GM06990 (cell line): Measurements from ENCODE around the gene CRTAC1.

ENCODE experiments used
- DNase-seq: peaks from one replicate; pipeline ENCODE4 v3.0.0-alpha.2; 2011; ENCODE audit not compliant: insufficient read length; ENCODE audit errors: extremely low read depth
- H3K27me3 ChIP-seq: replicated peaks from 2 replicates; pipeline ENCODE4 v1.6.0; 2011; ENCODE audit warnings: low read length; ENCODE audit not compliant: control insufficient read depth, insufficient read depth
- H3K36me3 ChIP-seq: 2 replicates; pipeline ENCODE4 v1.5.1; 2011; ENCODE audit warnings: low read length; ENCODE audit not compliant: control insufficient read depth, insufficient read depth
- H3K4me3 ChIP-seq: replicated peaks from 2 replicates; pipeline ENCODE4 v1.5.1; 2011; ENCODE audit warnings: low read depth, mild to moderate bottlenecking, control low read depth, low read length
- TF ChIP-seq, protein P1 (sequence below): IDR thresholded peaks from 2 replicates; pipeline ENCODE4 v1.5.1; 2011; ENCODE audit warnings: low read length, control low read depth, mild to moderate bottlenecking, inconsistent platforms; ENCODE audit not compliant: insufficient read depth, poor library complexity, severe bottlenecking

Gene CRTAC1

GRCh38 chr10:98028168-98028770, 2.2 kb downstream of the CRTAC1 start:
- TF ChIP-seq, protein P1, sequence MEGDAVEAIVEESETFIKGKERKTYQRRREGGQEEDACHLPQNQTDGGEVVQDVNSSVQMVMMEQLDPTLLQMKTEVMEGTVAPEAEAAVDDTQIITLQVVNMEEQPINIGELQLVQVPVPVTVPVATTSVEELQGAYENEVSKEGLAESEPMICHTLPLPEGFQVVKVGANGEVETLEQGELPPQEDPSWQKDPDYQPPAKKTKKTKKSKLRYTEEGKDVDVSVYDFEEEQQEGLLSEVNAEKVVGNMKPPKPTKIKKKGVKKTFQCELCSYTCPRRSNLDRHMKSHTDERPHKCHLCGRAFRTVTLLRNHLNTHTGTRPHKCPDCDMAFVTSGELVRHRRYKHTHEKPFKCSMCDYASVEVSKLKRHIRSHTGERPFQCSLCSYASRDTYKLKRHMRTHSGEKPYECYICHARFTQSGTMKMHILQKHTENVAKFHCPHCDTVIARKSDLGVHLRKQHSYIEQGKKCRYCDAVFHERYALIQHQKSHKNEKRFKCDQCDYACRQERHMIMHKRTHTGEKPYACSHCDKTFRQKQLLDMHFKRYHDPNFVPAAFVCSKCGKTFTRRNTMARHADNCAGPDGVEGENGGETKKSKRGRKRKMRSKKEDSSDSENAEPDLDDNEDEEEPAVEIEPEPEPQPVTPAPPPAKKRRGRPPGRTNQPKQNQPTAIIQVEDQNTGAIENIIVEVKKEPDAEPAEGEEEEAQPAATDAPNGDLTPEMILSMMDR, result peak; percentile 88
- no peaks in the 10 kb centered on the region; the same call in none of the 2 replicates for H3K27me3 ChIP-seq
- DNase-seq, result no peak
- no peaks in the 10 kb centered on the region for H3K36me3 ChIP-seq
- no peak overlapping the region for H3K4me3 ChIP-seq

DNA sequence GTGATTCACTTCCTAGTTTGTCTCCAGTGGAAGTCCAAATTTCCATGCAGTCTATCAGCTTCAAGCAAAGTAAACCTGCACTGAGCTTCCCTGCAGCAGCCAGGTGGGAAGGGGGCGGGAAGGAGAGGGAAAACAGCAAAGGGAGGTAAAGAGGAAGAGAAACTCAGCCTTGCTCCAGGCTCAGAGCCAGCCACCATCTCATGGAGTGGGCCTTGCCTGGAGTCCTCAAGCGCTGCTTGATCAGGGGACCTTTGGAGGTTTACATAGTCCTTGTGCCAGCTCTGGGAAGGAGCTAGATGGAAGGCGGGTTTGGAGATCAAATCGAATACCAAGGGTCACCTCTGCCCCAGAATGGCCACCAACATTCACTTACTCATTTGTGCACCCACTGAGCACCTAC, 7.4 kb downstream of the CRTAC1 start:
- TF ChIP-seq, protein P1, result no peak
- DNase-seq, result no peak
- H3K27me3 ChIP-seq, result peaks cover 1% of the 10 kb centered on the region
- no peaks in the 10 kb centered on the region for H3K36me3 ChIP-seq
- no peak overlapping the region for H3K4me3 ChIP-seq

DNA sequence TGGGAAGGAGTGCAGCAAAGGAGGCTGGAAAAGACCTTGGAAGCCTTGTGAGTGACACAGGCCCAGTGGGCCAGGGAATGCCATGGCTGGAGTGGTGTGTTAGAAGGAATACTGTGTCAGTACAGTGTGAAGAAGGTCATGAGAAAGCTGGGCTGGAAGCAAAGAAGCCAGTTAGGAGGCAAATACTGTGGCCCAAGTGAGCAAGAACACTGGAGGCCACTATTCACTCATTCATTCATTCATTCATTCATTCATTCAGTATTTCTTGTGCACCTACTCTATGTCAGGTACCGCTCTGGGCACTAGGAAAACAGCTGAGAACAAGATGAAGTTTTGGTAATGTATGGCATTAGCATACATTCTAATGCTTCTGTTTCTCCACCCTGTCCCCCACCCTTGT, 9.6 kb downstream of the CRTAC1 start:
- Histone ChIP-seq H3K27me3 (peaks cover 1% of the 10 kb centered on the region), H3K4me3 (no peak overlapping the region), H3K36me3 (no peaks in the 10 kb centered on the region)
- TF ChIP-seq, protein P1, result no peak
- DNase-seq, result no peak

DNA sequence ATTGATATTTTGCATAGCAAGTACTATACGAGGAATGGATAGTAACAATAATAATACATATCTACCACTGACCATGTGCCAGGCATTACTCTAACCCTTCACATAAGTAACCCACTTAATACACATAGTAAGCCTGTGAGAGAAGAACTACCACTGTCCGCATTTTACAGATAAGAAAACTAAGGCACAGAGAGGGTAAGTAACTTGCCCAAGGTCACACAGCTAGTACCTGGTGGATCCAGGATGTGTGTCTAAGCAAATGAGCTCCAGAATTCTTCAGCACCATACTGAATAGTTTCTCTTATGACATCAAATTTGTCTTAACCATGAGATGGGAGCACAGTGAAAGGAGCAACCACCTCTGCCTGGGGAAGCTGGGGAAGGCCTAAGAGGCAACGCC, 10.2 kb downstream of the CRTAC1 start:
- Histone ChIP-seq H3K27me3 (peaks cover 1% of the 10 kb centered on the region), H3K4me3 (no peak overlapping the region), H3K36me3 (no peaks in the 10 kb centered on the region)
- DNase-seq, result no peak
- TF ChIP-seq, protein P1, result no peak

- no peaks in the 10 kb centered on the region for H3K36me3 ChIP-seq
- peaks cover 1% of the 10 kb centered on the region for H3K27me3 ChIP-seq
- DNase-seq, result no peak
- TF ChIP-seq, protein P1, result no peak
- H3K4me3 ChIP-seq, result no peak overlapping the region
Observed at GRCh38 chr10:98019784-98020183, 10.6 kb downstream of the CRTAC1 start.

- TF ChIP-seq, protein P1, result no peak
- DNase-seq, result no peak
- Histone ChIP-seq H3K27me3 (peaks cover 1% of the 10 kb centered on the region), H3K36me3 (no peaks in the 10 kb centered on the region), H3K4me3 (no peak overlapping the region)
Observed at GRCh38 chr10:98016772-98017475, 13.5 kb downstream of the CRTAC1 start.
